K562 (cell line): ENCODE measurements around the gene MSH2.
"Not testable (repeated sequence)": the region's sequence is repeated elsewhere in the genome, so short reads cannot be mapped to it uniquely, and the experiment has no call there.

Experiments
- BACH1 ChIP-seq: fragments of 200-800 bp; sonication (Bioruptor generic); IDR thresholded peaks from 2 replicates; pipeline ENCODE4 v1.6.1; 2016; ENCODE audit warnings: missing genetic modification characterization, missing compliant biosample characterization
- CREB1 ChIP-seq, 2 experiments: sonication (generic) in 1 of 2; formaldehyde crosslinking in 1 of 2; IDR thresholded peaks; 2 replicates each; pipeline versions ENCODE4 v1.6.1 to v1.8.0; 2012 to 2022; ENCODE audit warnings: inconsistent platforms in 1 of 2, mild to moderate bottlenecking in 1 of 2, missing genetic modification reagents in 1 of 2, moderate library complexity in 1 of 2
- FOXK2 ChIP-seq, 2 experiments: fragments of 450-650 bp; IDR thresholded peaks in 1 of 2; conservative IDR thresholded peaks in 1 of 2; 2 replicates each; pipeline ENCODE4 v1.6.1; 2016; ENCODE audit warnings: low read depth in 2 of 2, mild to moderate bottlenecking in 1 of 2
- FOXM1 ChIP-seq, 2 experiments: fragments of 450-650 bp in 1 of 2; sonication (generic) in 1 of 2; formaldehyde crosslinking in 1 of 2; IDR thresholded peaks; 2 replicates each; pipeline versions ENCODE4 v1.6.1 to v1.9.0; 2017 to 2022; ENCODE audit warnings: low read depth in 2 of 2, mild to moderate bottlenecking in 2 of 2, missing genetic modification reagents in 1 of 2, moderate library complexity in 1 of 2
- HDAC1 ChIP-seq, 2 experiments: fragments of 450-650 bp; IDR thresholded peaks; 2 replicates each; pipeline ENCODE4 v1.6.1; 2016 to 2017; ENCODE audit warnings: inconsistent platforms in 1 of 2, mild to moderate bottlenecking in 1 of 2, moderate library complexity in 1 of 2
- MTA2 ChIP-seq: fragments of 450-650 bp; IDR thresholded peaks from 2 replicates; pipeline ENCODE4 v1.6.1; 2016; ENCODE audit warnings: low read depth
- POLR2A ChIP-seq: fragments of 450-650 bp; conservative IDR thresholded peaks from 2 replicates; pipeline ENCODE4 v1.6.1; 2016
- RBFOX2 ChIP-seq: fragments of 200-400 bp; formaldehyde crosslinking; IDR thresholded peaks from 2 replicates; pipeline ENCODE4 v1.6.1; 2017; ENCODE audit warnings: low read depth, mild to moderate bottlenecking, low read length, moderate library complexity
- SAP30 ChIP-seq: fragments of 200-600 bp; sonication (generic); IDR thresholded peaks from 2 replicates; pipeline ENCODE4 v1.6.1; 2012; ENCODE audit warnings: borderline replicate concordance, low read depth, mild to moderate bottlenecking, moderate library complexity, low read length, control low read depth, inconsistent platforms; ENCODE audit not compliant: insufficient read depth, poor library complexity, severe bottlenecking
- SIN3A ChIP-seq, 2 experiments: fragments of 150-350 bp in 1 of 2; IDR thresholded peaks; 2 replicates each; pipeline ENCODE4 v1.6.1; 2011 to 2016; ENCODE audit warnings: borderline replicate concordance in 2 of 2, low read depth in 2 of 2, low read length in 2 of 2, mild to moderate bottlenecking in 2 of 2, moderate library complexity in 2 of 2; ENCODE audit not compliant: control insufficient read depth in 1 of 2
- ZNF668 ChIP-seq: fragments of 250-450 bp; sonication (Bioruptor Pico); IDR thresholded peaks from 2 replicates; pipeline ENCODE4 v1.8.0; 2022; ENCODE audit warnings: mild to moderate bottlenecking, inconsistent platforms
- TF ChIP-seq, protein P1 (sequence below), 3 experiments: IDR thresholded peaks in 2 of 3; conservative IDR thresholded peaks in 1 of 3; 2 replicates each; pipeline ENCODE4 v1.5.1; 2011 to 2012; ENCODE audit warnings: low read length in 3 of 3, mild to moderate bottlenecking in 3 of 3, control low read depth in 2 of 3, improper control_type of control experiment in 1 of 3, inconsistent platforms in 1 of 3, low read depth in 1 of 3, mixed read lengths in 1 of 3, moderate library complexity in 1 of 3; ENCODE audit not compliant: insufficient read depth in 2 of 3
- TF ChIP-seq, protein P2 (sequence below), 2 experiments: fragments of 450-650 bp in 1 of 2; sonication (generic) in 1 of 2; formaldehyde crosslinking in 1 of 2; IDR thresholded peaks in 1 of 2; conservative IDR thresholded peaks in 1 of 2; 2 replicates each; pipeline versions ENCODE4 v1.6.1 to v1.8.1; 2016 to 2023; ENCODE audit warnings: mild to moderate bottlenecking in 2 of 2, moderate library complexity in 2 of 2, inconsistent platforms in 1 of 2, missing genetic modification reagents in 1 of 2

DNA sequence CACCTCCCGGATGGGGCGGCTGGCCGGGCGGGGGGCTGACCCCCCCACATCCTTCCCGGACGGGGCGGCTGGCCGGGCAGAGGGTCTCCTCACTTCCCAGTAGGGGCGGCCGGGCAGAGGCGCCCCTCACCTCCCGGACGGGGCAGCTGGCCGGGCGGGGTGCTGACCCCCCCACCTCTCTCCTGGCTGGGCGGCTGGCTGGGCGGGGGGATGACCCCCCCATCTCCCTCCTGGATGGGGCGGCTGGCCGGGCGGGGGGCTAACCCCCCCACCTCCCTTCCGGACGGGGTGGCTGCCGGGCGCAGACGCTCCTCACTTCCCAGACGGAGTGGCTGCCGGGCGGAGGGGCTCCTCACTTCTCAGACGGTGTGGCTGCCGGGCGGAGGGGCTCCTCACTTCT lies 30.5 kb downstream of the MSH2 start:
- TF ChIP-seq POLR2A; FOXK2 (conservative IDR thresholded peaks at IDR 0.05 in 1 of 2, IDR thresholded peaks at IDR 0.05 in 1 of 2; ENCODE audit: low read depth in 2 of 2); CREB1 (IDR thresholded peaks at IDR 0.05); CREB1 (CRISPR knock-in tag; IDR thresholded peaks at IDR 0.05); SIN3A (IDR thresholded peaks at IDR 0.05; ENCODE audit: borderline replicate concordance in 2 of 2, control insufficient read depth in 1 of 2, low read depth in 2 of 2, low read length in 2 of 2); MTA2; HDAC1 (IDR thresholded peaks at IDR 0.05); FOXM1 (IDR thresholded peaks at IDR 0.05; ENCODE audit: low read depth); FOXM1 (CRISPR knock-in tag; IDR thresholded peaks at IDR 0.05; ENCODE audit: low read depth); SAP30; RBFOX2; BACH1 (tag); ZNF668 (CRISPR knock-in tag): not testable (repeated sequence)
- TF ChIP-seq, protein P1, sequence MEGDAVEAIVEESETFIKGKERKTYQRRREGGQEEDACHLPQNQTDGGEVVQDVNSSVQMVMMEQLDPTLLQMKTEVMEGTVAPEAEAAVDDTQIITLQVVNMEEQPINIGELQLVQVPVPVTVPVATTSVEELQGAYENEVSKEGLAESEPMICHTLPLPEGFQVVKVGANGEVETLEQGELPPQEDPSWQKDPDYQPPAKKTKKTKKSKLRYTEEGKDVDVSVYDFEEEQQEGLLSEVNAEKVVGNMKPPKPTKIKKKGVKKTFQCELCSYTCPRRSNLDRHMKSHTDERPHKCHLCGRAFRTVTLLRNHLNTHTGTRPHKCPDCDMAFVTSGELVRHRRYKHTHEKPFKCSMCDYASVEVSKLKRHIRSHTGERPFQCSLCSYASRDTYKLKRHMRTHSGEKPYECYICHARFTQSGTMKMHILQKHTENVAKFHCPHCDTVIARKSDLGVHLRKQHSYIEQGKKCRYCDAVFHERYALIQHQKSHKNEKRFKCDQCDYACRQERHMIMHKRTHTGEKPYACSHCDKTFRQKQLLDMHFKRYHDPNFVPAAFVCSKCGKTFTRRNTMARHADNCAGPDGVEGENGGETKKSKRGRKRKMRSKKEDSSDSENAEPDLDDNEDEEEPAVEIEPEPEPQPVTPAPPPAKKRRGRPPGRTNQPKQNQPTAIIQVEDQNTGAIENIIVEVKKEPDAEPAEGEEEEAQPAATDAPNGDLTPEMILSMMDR (IDR thresholded peaks at IDR 0.05 in 2 of 3, conservative IDR thresholded peaks at IDR 0.05 in 1 of 3; ENCODE audit: insufficient read depth in 2 of 3, low read depth in 1 of 3, low read length in 3 of 3) = not testable (repeated sequence)
- TF ChIP-seq, protein P2, sequence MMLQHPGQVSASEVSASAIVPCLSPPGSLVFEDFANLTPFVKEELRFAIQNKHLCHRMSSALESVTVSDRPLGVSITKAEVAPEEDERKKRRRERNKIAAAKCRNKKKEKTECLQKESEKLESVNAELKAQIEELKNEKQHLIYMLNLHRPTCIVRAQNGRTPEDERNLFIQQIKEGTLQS (IDR thresholded peaks at IDR 0.05) = not testable (repeated sequence)
- TF ChIP-seq, protein P2 (CRISPR knock-in tag; conservative IDR thresholded peaks at IDR 0.05) = not testable (repeated sequence)
